Upper lobe of right lung (tissue), 1 donor: ENCODE results near the gene KRTAP5-4. TPM values are rescaled to one million over a fixed set of nuclear protein-coding genes. Genes with fewer than 3 reads are reported as not detected.
"Not testable (repeated sequence)": the region's sequence is repeated elsewhere in the genome, so short reads cannot be mapped to it uniquely, and the experiment has no call there.

Source experiments
- ATAC-seq: fragments of 200-7000 bp; cut with Tn5 transposase; one replicate; pipeline ENCODE4 v1.9.1; 2020; ENCODE audit warnings: mild to moderate bottlenecking, moderate library complexity
- DNase-seq: peaks from one replicate; pipeline ENCODE4 v3.0.0-alpha.2; 2020
- H3K27ac ChIP-seq: fragments of 200-600 bp; one replicate; pipeline ENCODE4 v1.8.0; 2022
- H3K27me3 ChIP-seq: fragments of 200-600 bp; one replicate; pipeline ENCODE4 v1.8.0; 2022; ENCODE audit warnings: mild to moderate bottlenecking
- H3K36me3 ChIP-seq: fragments of 200-600 bp; one replicate; pipeline ENCODE4 v1.8.0; 2022
- H3K4me1 ChIP-seq: fragments of 200-600 bp; one replicate; pipeline ENCODE4 v1.8.0; 2022
- H3K4me3 ChIP-seq: fragments of 200-600 bp; one replicate; pipeline ENCODE4 v1.8.0; 2022; ENCODE audit warnings: mild to moderate bottlenecking
- H3K9me3 ChIP-seq: fragments of 200-600 bp; one replicate; pipeline ENCODE4 v1.8.0; 2022
- CTCF ChIP-seq: fragments of 200-600 bp; IDR thresholded peaks from one replicate; pipeline ENCODE4 v1.8.0; 2022; ENCODE audit warnings: antibody characterized with exemption
- intact Hi-C: fragments of 100-400 bp; cut with DNase I; formaldehyde crosslinking; loops from one replicate; pipeline ENCODE4 v1.11.0; 2022
- long read RNA-seq: library from polyadenylated mRNA; unstranded; transcript quantifications from one replicate; pipeline ENCODE4 v2.0.0, GENCODE V29; 2021
- total RNA-seq: library from RNA; stranded (reverse); fragmentation: NEBNext Ultra II Directional; extraction: Animal tissue kit (Norgen Biotek cat#: 25700); gene quantifications from one replicate; pipeline ENCODE4 v1.2.1, GENCODE V29; 2021
- donor health status: DM: no; HTN: yes; CAD: no; lungs with severe emphysema.

The KRTAP5-4 gene
- not detected for total RNA-seq
- long read RNA-seq, result 0 reads

GRCh38 chr11:1622086-1622485 is at the start of gene KRTAP5-4:
Gene KRTAP5-4 (minus strand): TSS chr11:1622138. CDS start chr11:1622093, 45 bp downstream.
- Histone ChIP-seq H3K4me3 (no peak within 1 kb of the TSS), H3K9me3 (no peaks in the 10 kb centered on the region), H3K36me3 (no peaks in the 10 kb centered on the region), H3K27ac (no peak within 1 kb of the TSS), H3K4me1 (no peaks in the 10 kb centered on the region), H3K27me3 (peaks cover 7% of the 10 kb centered on the region)
- TF ChIP-seq CTCF, result no peak
- no peak for DNase-seq
- no peak for ATAC-seq
- intact Hi-C loops, result no loop called here

- H3K27ac ChIP-seq, result no peak overlapping the region
- intact Hi-C loops, result no loop called here
- no peaks in the 10 kb centered on the region for H3K36me3 ChIP-seq
- no peaks in the 10 kb centered on the region for H3K9me3 ChIP-seq
- ATAC-seq, result no peak
- H3K27me3 ChIP-seq, result peaks cover 28% of the 10 kb centered on the region
- no peak for DNase-seq
- no peak overlapping the region for H3K4me3 ChIP-seq
- no peaks in the 10 kb centered on the region for H3K4me1 ChIP-seq
- TF ChIP-seq CTCF, result no peak
Observed at GRCh38 chr11:1671658-1672057, 49.7 kb upstream of the KRTAP5-4 start.

GRCh38 chr11:1670905-1671371 is 49.0 kb upstream of the KRTAP5-4 start:
- Histone ChIP-seq H3K27me3 (peaks cover 22% of the 10 kb centered on the region), H3K9me3 (no peaks in the 10 kb centered on the region), H3K4me3 (no peak overlapping the region), H3K27ac (no peak overlapping the region), H3K4me1 (no peaks in the 10 kb centered on the region), H3K36me3 (no peaks in the 10 kb centered on the region)
- no peak for TF ChIP-seq CTCF
- no peak for DNase-seq
- intact Hi-C loops, result no loop called here
- no peak for ATAC-seq

GRCh38 chr11:1670457-1670856 is 48.5 kb upstream of the KRTAP5-4 start:
- intact Hi-C loops, H3K36me3 ChIP-seq, H3K4me3 ChIP-seq, H3K27ac ChIP-seq, ATAC-seq, DNase-seq, H3K9me3 ChIP-seq, H3K4me1 ChIP-seq: not testable (repeated sequence)
- peaks cover 22% of the 10 kb centered on the region for H3K27me3 ChIP-seq

- no peak overlapping the region for H3K27ac ChIP-seq
- no peaks in the 10 kb centered on the region for H3K4me1 ChIP-seq
- intact Hi-C loops, result no loop called here
- TF ChIP-seq CTCF, result no peak
- peaks cover 19% of the 10 kb centered on the region for H3K27me3 ChIP-seq
- ATAC-seq, result no peak
- H3K36me3 ChIP-seq, result no peaks in the 10 kb centered on the region
- H3K4me3 ChIP-seq, result no peak overlapping the region
- no peaks in the 10 kb centered on the region for H3K9me3 ChIP-seq
- no peak for DNase-seq
Observed at GRCh38 chr11:1669546-1670218, 47.7 kb upstream of the KRTAP5-4 start.

GRCh38 chr11:1668911-1669473 is 47.1 kb upstream of the KRTAP5-4 start:
- ATAC-seq (no peak), DNase-seq (no peak)
- no peaks in the 10 kb centered on the region for H3K4me1 ChIP-seq
- H3K27me3 ChIP-seq, result peaks cover 17% of the 10 kb centered on the region
- H3K9me3 ChIP-seq, result no peaks in the 10 kb centered on the region
- H3K27ac ChIP-seq, result no peak overlapping the region
- no peaks in the 10 kb centered on the region for H3K36me3 ChIP-seq
- H3K4me3 ChIP-seq, result no peak overlapping the region
- no peak for TF ChIP-seq CTCF
- intact Hi-C loops, result no loop called here
